Activated naive CD4-positive, alpha-beta T cell treated with anti-CD3 and anti-CD28 coated beads, Interleukin-2, amount 50 U/mL, for 24 hours (primary cell): ENCODE results near the gene GP5.

Experiments
- H3K27ac Mint-ChIP-seq: one replicate; pipeline ENCODE4 v1.8.0; 2021; ENCODE audit warnings: mild to moderate bottlenecking, mixed read lengths
- H3K27me3 Mint-ChIP-seq: one replicate; pipeline ENCODE4 v1.8.0; 2021; ENCODE audit warnings: mixed read lengths
- H3K36me3 Mint-ChIP-seq: one replicate; pipeline ENCODE4 v1.8.0; 2021; ENCODE audit warnings: mixed read lengths
- H3K4me1 Mint-ChIP-seq: one replicate; pipeline ENCODE4 v1.8.0; 2021; ENCODE audit warnings: mixed read lengths
- H3K4me3 Mint-ChIP-seq: one replicate; pipeline ENCODE4 v1.8.0; 2021; ENCODE audit warnings: mild to moderate bottlenecking, mixed read lengths
- H3K9me3 Mint-ChIP-seq: one replicate; pipeline ENCODE4 v1.8.0; 2021; ENCODE audit warnings: mixed read lengths

The GP5 gene

GRCh38 chr3:194407423-194407822 is 8.4 kb upstream of the GP5 start:
- peak overlapping the region; percentile 70 for H3K27ac Mint-ChIP-seq
- H3K4me1 Mint-ChIP-seq: peaks cover 13% of the 10 kb centered on the region
- H3K36me3 Mint-ChIP-seq: peaks cover 4% of the 10 kb centered on the region
- no peaks in the 10 kb centered on the region for H3K9me3 Mint-ChIP-seq
- H3K4me3 Mint-ChIP-seq: no peak overlapping the region
- H3K27me3 Mint-ChIP-seq: no peaks in the 10 kb centered on the region

GRCh38 chr3:194405766-194406165 is 6.7 kb upstream of the GP5 start:
- Mint-ChIP-seq H3K36me3 (peaks cover 2% of the 10 kb centered on the region), H3K27me3 (no peaks in the 10 kb centered on the region), H3K4me1 (peaks cover 8% of the 10 kb centered on the region), H3K9me3 (no peaks in the 10 kb centered on the region), H3K4me3 (no peak overlapping the region), H3K27ac (peak overlapping the region; percentile 46)

DNA sequence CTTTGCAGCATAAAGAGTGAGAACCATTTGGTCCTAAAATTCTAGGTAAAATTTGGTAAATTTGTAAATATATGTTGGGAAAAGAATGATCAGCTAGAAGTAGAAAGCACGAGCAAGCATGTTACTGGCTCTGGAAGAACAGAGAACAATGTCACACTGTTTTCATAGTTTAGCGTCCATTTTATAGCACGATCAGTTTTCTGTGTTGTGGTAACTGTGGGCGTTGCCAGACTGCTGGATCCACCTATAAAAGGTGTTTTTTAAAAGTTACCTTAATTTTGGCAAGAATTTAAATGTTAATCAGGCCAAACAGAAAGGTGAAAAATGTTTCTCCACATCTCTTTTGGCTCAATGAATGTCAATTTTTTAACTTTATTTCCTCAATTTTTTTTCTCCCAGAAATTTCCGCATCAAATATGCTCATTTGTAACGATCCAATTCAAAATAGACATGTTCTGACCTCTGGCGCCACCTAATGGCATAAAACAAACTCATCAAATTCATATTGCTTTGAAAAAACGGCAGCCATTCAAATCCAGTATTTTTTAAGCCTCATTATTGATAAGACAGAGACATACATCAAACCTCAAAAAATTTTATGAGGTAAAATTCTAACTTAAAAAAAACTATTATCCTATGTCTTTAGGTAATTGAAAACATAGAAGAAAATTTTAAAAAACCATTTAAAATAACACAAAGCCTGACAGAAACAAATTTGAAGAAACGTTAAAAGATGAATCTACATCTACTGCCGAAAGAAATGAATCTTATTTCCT is 5.5 kb upstream of the GP5 start:
- peaks cover 16% of the 10 kb centered on the region for H3K4me1 Mint-ChIP-seq
- no peak overlapping the region for H3K27ac Mint-ChIP-seq
- no peak overlapping the region for H3K4me3 Mint-ChIP-seq
- H3K27me3 Mint-ChIP-seq: no peaks in the 10 kb centered on the region
- H3K9me3 Mint-ChIP-seq: no peaks in the 10 kb centered on the region
- H3K36me3 Mint-ChIP-seq: peaks cover 2% of the 10 kb centered on the region

GRCh38 chr3:194401868-194402329 is 2.8 kb upstream of the GP5 start:
- H3K4me3 Mint-ChIP-seq: no peak overlapping the region
- H3K9me3 Mint-ChIP-seq: no peaks in the 10 kb centered on the region
- no peaks in the 10 kb centered on the region for H3K36me3 Mint-ChIP-seq
- H3K27ac Mint-ChIP-seq: no peak overlapping the region
- H3K4me1 Mint-ChIP-seq: peaks cover 41% of the 10 kb centered on the region
- H3K27me3 Mint-ChIP-seq: no peaks in the 10 kb centered on the region

GRCh38 chr3:194401346-194401745 is 2.3 kb upstream of the GP5 start:
- H3K36me3 Mint-ChIP-seq: no peaks in the 10 kb centered on the region
- H3K4me3 Mint-ChIP-seq: no peak overlapping the region
- H3K4me1 Mint-ChIP-seq: peaks cover 42% of the 10 kb centered on the region
- no peak overlapping the region for H3K27ac Mint-ChIP-seq
- no peaks in the 10 kb centered on the region for H3K9me3 Mint-ChIP-seq
- H3K27me3 Mint-ChIP-seq: no peaks in the 10 kb centered on the region

DNA sequence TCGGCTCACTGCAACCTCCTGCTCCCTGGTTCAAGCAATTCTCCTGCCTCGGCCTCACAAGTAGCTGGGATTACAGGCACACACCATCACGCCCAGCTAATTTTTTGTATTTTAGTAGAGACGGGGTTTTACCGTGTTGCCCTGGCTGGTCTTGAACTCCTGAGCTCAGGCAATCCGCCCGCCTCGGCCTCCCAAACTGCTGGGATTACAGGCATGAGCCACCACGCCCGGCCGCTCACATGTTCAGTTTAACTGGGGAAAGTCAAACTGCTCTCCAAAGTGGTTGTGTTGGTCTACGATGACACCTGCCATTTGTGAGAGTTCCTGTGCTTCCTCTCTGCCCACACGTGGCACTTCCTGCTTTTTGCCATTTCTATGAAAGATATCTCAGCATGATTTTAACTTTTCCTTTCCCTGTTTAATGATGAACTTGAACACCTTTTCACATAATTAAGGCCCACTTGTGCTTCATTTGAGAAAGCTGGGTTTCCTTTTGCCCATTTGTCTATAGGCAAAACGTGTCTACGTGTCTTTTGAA is 877 bp upstream of the GP5 start:
- H3K4me1 Mint-ChIP-seq: peaks cover 56% of the 10 kb centered on the region
- H3K36me3 Mint-ChIP-seq: no peaks in the 10 kb centered on the region
- H3K9me3 Mint-ChIP-seq: no peaks in the 10 kb centered on the region
- no peak overlapping the region for H3K4me3 Mint-ChIP-seq
- H3K27ac Mint-ChIP-seq: no peak overlapping the region
- H3K27me3 Mint-ChIP-seq: no peaks in the 10 kb centered on the region

- H3K27me3 Mint-ChIP-seq: no peaks in the 10 kb centered on the region
- H3K4me1 Mint-ChIP-seq: peaks cover 55% of the 10 kb centered on the region
- no peaks in the 10 kb centered on the region for H3K9me3 Mint-ChIP-seq
- peak overlapping the region; percentile 90 for H3K4me3 Mint-ChIP-seq
- no peaks in the 10 kb centered on the region for H3K36me3 Mint-ChIP-seq
- peak overlapping the region; percentile 41 for H3K27ac Mint-ChIP-seq
These were observed 1.2 kb downstream of the GP5 start for GRCh38 chr3:194397757-194398312.

- no peaks in the 10 kb centered on the region for H3K27me3 Mint-ChIP-seq
- H3K9me3 Mint-ChIP-seq: no peaks in the 10 kb centered on the region
- peak overlapping the region; percentile 90 for H3K4me3 Mint-ChIP-seq
- peak overlapping the region; percentile 81 for H3K27ac Mint-ChIP-seq
- H3K36me3 Mint-ChIP-seq: no peaks in the 10 kb centered on the region
- peaks cover 55% of the 10 kb centered on the region for H3K4me1 Mint-ChIP-seq
These were observed 2.0 kb downstream of the GP5 start for GRCh38 chr3:194396859-194397756.

DNA sequence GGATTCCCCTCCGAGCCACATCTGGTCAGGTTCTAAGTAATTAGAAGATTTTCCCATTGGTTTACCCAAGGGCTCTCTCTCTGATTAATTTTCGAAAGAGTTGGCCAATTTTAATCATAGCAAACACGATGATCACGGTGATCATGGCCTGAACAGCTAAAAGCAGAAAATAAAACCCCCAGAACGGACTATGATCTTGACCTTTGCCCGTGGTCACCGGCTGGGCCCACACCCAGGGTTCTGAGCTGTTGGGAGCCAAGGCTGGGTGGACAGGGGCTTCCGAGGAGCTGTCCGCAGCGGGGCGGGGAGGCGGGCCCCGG is 2.6 kb downstream of the GP5 start:
- H3K4me3 Mint-ChIP-seq: peak overlapping the region; percentile 83
- no peaks in the 10 kb centered on the region for H3K27me3 Mint-ChIP-seq
- H3K9me3 Mint-ChIP-seq: no peaks in the 10 kb centered on the region
- peaks cover 55% of the 10 kb centered on the region for H3K4me1 Mint-ChIP-seq
- no peaks in the 10 kb centered on the region for H3K36me3 Mint-ChIP-seq
- H3K27ac Mint-ChIP-seq: no peak overlapping the region

DNA sequence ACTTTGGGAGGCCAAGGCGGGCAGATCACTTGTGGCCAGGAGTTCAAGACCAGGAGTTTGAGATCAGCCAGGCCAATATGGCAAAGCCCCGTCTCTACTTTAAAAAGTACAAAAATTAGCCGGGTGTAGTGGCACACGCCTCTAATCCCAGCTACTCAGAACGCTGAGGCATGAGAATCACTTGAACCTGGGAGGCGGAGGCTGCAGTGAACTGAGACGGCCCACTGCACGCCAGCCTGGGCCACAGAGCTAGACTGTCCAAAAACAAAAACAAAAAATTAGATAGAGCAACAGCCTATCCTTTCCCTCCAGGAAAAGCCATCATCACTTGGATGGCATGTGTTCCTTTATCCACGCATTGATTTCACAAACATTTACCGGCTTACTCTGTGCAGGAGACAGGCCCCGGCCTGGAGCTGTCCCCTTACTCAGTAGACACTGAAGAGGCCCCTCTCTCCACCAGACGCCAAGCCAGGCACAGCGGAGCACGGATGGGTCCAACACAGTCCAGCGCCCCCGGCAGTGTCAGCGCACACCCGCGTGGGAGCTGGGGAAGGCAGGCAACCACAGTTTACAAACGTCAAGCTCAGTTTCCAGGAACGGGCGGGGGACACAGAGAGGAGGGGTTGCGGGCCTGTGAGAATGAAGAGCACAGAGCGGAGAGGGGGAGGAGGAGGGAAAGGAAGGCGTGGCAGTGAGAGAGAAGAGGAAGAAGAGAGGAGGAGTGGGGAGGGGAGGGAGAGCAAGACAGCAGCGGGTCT is 3.1 kb downstream of the GP5 start:
- no peaks in the 10 kb centered on the region for H3K36me3 Mint-ChIP-seq
- peak overlapping the region; percentile 68 for H3K27ac Mint-ChIP-seq
- H3K27me3 Mint-ChIP-seq: no peaks in the 10 kb centered on the region
- H3K4me3 Mint-ChIP-seq: peak overlapping the region; percentile 83
- peaks cover 3% of the 10 kb centered on the region for H3K9me3 Mint-ChIP-seq
- peaks cover 55% of the 10 kb centered on the region for H3K4me1 Mint-ChIP-seq

- Mint-ChIP-seq H3K4me3 (peak overlapping the region; percentile 83), H3K4me1 (peaks cover 54% of the 10 kb centered on the region), H3K27ac (no peak overlapping the region), H3K27me3 (no peaks in the 10 kb centered on the region), H3K36me3 (peaks cover 1% of the 10 kb centered on the region), H3K9me3 (peaks cover 11% of the 10 kb centered on the region)
These were observed 3.9 kb downstream of the GP5 start for GRCh38 chr3:194395212-194395611.

GRCh38 chr3:194392576-194392975 is 6.5 kb downstream of the GP5 start:
- H3K27ac Mint-ChIP-seq: peak overlapping the region; percentile 4
- H3K4me3 Mint-ChIP-seq: no peak overlapping the region
- H3K36me3 Mint-ChIP-seq: peaks cover 1% of the 10 kb centered on the region
- H3K9me3 Mint-ChIP-seq: peaks cover 11% of the 10 kb centered on the region
- H3K27me3 Mint-ChIP-seq: no peaks in the 10 kb centered on the region
- H3K4me1 Mint-ChIP-seq: peaks cover 28% of the 10 kb centered on the region

- Mint-ChIP-seq H3K4me1 (peaks cover 16% of the 10 kb centered on the region), H3K27me3 (no peaks in the 10 kb centered on the region), H3K4me3 (no peak overlapping the region), H3K27ac (no peak overlapping the region), H3K36me3 (peaks cover 1% of the 10 kb centered on the region), H3K9me3 (peaks cover 11% of the 10 kb centered on the region)
These were observed 8.2 kb downstream of the GP5 start for GRCh38 chr3:194390835-194391234.

GRCh38 chr3:194389269-194389668 is 9.8 kb downstream of the GP5 start:
- H3K9me3 Mint-ChIP-seq: peaks cover 11% of the 10 kb centered on the region
- no peaks in the 10 kb centered on the region for H3K27me3 Mint-ChIP-seq
- no peak overlapping the region for H3K4me3 Mint-ChIP-seq
- H3K27ac Mint-ChIP-seq: no peak overlapping the region
- peaks cover under 1% of the 10 kb centered on the region for H3K4me1 Mint-ChIP-seq
- H3K36me3 Mint-ChIP-seq: peaks cover 1% of the 10 kb centered on the region

DNA sequence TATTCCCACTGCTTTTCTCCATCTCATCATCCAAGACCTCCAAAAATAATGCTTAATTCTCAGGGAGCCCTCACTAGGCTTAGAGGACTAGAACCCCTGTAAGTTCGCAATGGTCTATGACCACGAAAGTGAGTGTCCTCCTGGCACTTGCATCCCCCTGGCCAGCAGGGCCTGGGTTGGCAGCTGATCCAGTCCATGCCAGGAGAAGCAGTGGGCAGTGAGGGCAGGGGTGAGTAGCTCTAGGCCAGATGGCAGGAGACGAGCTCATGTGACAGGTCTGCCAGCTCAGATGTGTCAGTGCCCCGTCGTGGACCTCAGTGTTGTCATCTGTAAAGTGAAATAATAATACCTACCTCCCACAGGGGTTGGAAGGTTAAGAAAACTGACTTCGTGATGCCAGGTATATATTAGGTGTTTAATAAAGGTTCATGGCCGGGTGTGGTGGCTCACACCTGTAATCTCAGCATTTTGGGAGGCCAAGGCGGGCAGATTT is 11.1 kb downstream of the GP5 start:
- no peak overlapping the region for H3K4me3 Mint-ChIP-seq
- peaks cover 1% of the 10 kb centered on the region for H3K36me3 Mint-ChIP-seq
- no peak overlapping the region for H3K27ac Mint-ChIP-seq
- no peaks in the 10 kb centered on the region for H3K4me1 Mint-ChIP-seq
- H3K27me3 Mint-ChIP-seq: no peaks in the 10 kb centered on the region
- H3K9me3 Mint-ChIP-seq: peaks cover 11% of the 10 kb centered on the region
